GM19372 (cell line): ENCODE measurements around the gene RAB11FIP4.

Source experiments
- ATAC-seq: cut with Tn5 transposase; IDR thresholded peaks from one replicate; pipeline ENCODE4 v1.9.1; 2021; ENCODE audit warnings: mild to moderate bottlenecking, low read depth, moderate library complexity; ENCODE audit not compliant: unreplicated experiment

Gene RAB11FIP4

GRCh38 chr17:31534223-31534888, 142.9 kb downstream of the RAB11FIP4 start:
- ATAC-seq, result no peak

GRCh38 chr17:31535581-31535981, 144.1 kb downstream of the RAB11FIP4 start:
- ATAC-seq, result peak; percentile 75

DNA sequence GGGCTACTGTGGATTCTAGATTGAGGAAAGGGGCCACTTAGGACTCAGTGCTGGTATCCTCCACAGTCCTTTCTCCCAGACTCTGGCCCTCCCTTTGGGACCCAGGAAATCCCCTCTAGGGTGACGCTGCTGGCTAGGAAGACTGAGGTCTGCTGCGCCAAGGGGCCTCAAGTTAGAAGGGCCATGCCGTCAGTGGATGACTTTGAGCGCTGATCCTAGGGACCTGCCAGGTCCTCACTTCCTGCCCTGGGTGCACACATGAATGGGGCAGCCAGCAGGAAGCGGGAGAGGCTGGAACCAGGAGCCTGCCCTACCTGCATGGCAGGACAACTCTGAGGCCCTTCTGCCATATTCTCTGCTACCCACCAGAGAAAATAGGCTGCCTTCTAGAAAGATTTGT, 145.0 kb downstream of the RAB11FIP4 start:
- no peak for ATAC-seq

GRCh38 chr17:31537565-31538011, 146.1 kb downstream of the RAB11FIP4 start:
- ATAC-seq, result no peak

DNA sequence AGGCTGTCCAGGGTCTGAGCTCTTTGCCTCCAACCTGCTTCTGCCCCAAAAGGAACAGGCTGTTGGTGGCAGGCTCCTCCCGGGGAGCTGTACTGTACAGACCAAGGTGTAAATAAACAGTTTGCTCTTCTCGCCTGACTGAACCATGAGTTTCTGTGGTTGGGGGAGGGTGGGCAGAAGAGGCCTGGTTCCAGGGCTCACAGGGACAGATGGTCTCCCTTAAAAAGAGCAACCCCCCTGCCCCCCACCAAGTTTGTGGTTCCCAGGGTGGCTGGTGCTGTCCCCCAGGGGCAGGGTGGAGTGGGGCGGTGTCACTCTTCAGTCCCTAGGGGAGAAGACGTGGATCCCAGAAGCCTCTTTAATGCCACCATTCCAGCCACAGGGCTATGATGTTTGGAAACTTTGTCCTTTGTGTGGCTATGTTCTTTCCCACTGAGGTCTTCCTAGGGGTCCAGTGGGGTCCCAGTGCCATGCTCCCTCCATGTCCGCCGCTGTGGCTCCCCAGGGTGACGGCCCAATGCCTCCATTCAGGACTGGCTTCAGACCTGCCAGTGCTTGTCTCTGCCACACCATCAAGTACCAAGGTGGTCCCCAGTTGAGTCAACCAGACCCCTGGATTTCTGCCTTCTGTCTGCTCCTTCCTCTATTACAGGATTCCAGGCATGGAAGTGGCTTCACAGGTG, 146.7 kb downstream of the RAB11FIP4 start:
- ATAC-seq, result no peak

DNA sequence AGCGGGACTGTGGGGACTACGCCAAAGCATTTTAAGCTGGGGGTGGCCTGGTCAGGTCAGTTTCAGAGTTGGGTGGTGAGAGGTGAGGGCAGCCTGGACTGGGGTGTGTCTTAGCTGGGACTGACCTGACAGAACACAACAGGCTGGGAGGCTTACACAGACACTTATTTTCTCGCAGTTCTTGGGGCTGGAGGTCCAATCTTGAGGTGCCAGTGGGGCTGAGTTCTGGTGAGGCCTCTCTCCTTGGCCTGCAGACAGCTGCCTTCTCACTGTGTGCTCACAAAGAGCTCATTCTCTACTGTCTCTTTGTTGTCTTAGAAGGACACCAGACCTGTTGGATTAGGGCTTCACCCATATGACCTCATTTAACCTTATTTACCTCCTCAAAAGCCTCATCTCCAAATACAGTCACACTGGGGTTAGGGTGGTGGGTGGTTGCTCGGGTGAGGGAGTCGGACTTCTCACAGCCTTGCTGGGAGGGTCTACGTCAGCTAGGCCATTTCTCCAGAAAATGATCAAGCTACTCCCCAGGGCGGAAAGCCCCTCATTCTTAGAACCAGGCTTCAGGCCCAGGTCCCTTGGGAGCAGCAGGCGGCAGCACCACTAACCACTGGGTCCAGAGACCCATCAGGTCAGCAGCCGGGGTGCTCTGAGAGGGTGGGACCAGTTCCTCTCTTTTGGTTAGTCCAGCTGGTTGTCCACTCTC, 149.3 kb downstream of the RAB11FIP4 start:
- ATAC-seq, result no peak

DNA sequence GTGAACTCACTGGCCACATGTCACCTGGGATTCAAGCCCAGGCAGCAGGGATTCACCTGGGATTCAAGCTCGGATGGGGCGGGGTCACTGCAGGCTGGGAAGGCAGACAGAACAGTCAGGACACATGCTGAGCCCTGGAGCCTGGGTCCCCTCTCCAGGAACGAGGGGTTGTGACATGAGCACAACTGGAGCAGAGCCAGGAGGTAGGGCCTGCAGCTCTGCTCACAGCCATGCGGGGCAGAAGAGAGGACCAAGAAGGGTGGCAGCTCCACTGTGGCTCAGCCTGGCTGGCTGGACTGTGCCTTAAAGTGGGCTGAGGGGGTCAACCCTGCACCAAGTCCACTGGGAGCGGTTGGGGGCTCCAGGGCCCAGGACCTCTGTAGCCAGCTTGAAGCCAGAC, 150.1 kb downstream of the RAB11FIP4 start:
- no peak for ATAC-seq

- no peak for ATAC-seq
Measured at GRCh38 chr17:31544186-31544585, 152.7 kb downstream of the RAB11FIP4 start.

DNA sequence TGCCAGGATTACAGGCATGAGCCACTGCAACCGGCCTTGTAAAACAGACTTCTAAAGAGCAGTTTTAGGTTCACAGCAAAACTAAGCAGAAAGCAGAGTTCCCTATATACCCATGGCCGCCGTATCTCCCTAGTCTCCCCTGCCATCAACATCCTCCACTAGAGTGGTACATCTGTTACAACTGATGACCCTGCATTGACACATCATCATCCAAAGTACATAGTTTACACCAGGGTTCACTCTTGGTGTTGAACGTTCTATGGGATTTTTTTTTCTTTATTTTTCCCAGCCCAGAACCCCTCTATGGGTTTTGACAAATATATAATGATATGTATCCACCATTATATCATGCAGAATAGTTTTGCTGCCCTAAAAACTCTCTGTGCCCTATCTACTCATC, 155.2 kb downstream of the RAB11FIP4 start:
- no peak for ATAC-seq

DNA sequence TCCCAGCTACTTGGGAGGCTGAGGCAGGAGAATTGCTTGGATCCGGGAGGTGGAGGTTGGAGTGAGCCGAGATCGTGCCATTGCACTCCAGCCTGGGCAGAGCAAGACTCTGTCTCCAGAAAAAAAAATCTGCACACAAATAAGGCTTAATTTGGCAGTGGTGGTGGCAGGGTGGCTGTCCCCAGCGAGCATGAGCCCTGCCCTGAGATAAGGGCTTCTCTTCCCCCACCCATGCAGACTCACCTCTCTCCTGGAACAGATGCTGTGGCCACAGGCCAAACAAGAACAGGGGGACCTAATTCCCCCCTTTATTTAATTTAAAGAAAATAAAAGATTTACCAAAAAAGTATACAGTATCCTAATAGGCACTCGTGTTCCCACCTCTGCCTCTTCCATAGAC, 157.2 kb downstream of the RAB11FIP4 start:
- ATAC-seq, result no peak

DNA sequence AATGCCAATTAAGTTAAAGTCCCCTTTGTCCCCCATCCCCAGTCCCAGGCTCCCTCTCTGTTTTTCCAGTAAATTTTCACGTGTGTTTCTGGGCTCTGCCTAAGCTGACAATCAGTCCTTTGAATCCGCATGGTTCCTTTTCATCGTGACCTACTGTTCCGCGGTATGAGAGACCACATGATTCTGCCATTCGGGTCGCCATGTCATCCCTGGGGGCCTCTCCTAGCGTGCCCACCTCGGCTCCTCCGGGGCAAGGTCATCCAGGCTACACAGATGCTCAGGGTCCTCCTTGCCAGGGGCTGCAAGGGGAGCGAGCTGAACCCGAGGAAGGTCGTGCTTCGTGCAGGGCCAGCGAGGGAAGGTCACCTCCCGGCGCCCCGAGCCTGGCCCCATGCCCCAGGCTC, 157.6 kb downstream of the RAB11FIP4 start:
- ATAC-seq, result peak; percentile 4

DNA sequence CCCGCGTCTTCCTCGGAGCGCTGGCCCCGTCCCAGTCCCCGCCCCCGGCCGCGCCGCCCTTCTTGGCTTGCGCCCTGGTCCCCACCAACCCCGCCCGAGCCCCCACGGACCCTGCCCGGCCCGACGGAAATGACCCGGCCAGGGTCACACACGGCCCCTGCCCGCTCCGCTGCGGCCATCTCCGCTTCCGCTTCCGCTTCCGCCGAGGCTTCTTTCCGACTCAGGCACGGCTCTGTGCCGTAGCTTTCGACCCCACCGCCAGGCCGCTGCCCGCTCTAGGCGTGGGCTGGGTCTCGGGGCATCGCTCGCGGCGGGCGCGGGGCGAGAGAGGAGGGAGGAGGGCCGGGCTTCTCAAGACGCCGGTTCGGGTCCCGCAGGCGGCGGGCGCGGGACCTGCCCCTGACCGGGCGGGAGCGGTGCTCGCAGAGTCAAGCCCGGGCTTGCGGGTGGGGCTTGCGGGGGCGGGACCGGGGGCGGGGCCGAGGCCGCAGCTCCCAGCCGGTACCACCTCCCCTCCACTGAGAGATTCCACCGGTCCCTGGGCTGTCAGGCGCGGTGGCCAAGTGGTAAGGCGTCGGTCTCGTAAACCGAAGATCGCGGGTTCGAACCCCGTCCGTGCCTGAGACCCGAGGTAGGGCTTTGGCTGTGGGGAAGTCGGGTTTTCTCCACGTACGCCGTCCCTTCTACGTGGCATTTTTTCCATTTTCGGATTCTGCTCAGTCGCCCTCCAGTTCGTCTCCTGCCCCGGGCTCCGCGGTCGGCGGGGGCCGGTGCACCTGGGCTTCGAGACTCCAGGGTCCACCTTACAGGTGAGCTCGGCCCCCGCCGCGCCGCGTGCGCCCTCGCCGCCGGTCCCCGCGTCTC, 158.3 kb downstream of the RAB11FIP4 start:
- peak; percentile 72 for ATAC-seq

DNA sequence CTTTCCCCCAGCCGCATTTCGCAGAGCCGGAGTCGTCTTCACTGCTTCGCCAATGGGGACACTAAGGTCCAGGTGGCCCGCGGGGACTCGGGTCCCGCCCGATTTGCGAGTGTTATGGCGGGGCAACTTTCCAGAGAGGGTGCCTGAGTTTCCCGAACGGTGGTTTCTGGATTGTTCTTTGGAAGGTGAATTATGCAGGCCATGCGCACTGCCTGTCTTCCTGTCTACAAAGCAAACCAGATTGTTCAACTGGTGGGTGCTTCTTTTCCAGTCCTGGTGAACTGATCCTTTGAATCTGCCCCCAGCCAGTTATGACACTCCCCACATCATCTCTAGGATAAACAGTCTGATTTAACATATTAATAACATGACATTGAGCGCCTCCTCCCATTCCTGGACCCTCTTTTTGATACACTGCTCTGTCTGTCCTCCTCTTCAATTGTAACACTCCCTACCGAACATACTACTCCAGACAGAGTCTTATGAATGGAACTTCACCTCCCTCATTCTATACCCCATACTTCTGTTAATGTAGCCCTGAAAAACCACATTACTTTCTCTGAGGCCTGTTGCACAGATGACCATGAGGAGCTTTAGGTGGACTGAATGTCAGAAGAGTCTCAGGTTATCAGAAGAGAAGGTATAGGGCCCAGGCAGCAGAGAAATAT, 159.0 kb downstream of the RAB11FIP4 start:
- no peak for ATAC-seq

DNA sequence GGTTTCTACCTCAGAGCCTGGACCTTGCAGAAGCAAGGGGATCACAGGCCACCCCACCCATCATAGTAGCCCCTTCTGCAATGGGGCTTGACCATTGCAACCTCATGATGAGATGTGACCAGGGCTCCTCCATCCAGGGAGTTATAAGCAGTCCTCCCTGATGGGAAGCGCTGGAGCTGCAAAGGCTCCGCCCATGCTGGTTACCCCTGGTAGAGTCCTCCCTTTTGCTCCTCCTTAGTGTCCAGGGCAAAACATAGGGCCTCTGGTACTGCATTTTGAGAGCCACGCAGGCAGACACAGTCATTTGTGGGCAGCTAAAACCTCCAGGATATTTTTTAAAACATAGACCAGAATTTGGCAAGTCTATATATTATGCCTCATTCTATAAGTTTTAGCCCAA, 161.1 kb downstream of the RAB11FIP4 start:
- no peak for ATAC-seq

DNA sequence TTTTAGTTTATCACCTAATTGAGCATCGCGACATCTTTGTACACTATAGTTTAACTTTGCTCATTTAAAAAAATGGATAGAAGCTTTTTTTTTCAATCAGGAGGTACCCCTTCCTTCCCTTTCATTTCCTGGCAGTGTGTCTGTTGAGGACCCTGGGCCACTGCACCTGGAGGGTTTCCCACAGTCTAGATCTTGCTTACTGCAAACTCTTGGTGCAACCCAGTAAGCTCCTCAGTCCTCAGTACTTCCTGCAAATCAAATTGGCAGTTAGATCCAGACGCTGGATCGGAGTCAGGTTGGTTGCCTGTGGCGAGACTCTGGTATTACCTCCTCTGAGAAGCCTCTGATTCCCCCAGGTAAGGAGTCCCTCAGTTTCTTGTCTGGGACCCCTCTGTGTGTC, 162.0 kb downstream of the RAB11FIP4 start:
- ATAC-seq, result no peak

DNA sequence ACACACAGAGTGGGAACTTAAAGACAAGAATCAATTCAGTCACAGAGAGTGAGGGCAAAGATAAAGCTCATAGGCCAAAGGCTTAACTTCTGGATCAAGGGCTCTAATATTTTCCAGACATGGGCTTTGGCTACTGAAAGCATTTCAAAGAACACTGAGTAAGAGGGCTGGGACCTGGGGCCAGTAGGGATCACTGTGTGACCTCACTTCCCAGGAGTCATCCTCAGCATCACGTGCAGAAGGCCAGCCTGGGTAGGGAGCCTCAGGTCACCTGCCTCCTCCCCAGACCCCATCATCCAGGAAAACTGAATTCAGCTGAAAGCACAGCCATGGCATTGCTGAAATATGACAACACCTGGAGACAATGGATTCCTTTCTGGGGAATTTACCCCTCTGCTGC, 163.5 kb downstream of the RAB11FIP4 start:
- no peak for ATAC-seq

- ATAC-seq, result no peak
Measured at GRCh38 chr17:31556969-31557645, 165.6 kb downstream of the RAB11FIP4 start.

DNA sequence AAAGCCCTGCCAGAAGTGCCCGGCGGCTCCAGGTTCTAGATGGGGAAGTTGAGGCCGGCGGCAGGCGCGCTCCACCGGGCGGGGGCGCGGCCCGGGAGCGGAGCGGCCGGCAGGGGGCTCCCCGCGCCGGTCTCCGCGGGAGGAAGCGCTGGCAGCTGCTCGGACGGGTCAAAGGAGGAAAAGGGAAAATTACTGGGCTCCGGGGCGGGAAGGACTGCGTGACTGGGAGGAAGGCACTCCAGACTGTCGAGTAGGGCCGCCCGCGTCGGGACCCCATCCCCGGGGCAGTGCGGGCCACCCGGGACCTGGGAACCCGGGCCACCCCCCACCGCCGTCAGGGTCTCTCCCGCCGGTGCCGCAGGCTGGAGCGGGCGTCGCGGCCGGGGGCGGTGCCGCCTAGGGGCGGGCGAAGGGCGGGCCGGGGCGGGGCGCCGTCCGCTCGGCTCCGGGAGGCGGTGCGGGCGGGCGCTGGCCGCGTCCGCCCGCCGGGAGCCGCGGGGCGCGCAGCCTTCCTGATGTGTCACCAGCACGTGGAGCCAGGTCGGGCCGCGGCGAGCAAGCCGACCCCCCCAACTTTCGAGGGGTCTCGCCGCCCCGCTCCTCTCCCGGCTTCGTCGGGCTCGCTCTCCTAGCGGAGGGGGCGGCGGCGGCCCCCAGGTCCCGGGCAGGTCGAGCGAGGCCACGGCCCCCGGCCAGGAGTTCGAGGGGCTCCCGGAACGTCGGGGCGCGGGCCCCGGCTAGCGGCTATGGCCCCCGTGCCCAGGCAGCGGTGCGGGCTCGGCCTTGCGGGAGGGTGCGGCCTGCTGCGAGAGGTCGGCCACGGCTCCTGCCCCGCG, 167.5 kb downstream of the RAB11FIP4 start:
- ATAC-seq, result peak; percentile 74
